GM19193 (cell line): ENCODE measurements around the gene SERPINB13.

Source experiments
- POLR2A ChIP-seq: IDR thresholded peaks from 4 replicates; pipeline ENCODE4 v1.6.1; 2011; ENCODE audit not compliant: insufficient read depth, insufficient read length; ENCODE audit errors: extremely low read depth

Gene SERPINB13, protein sequence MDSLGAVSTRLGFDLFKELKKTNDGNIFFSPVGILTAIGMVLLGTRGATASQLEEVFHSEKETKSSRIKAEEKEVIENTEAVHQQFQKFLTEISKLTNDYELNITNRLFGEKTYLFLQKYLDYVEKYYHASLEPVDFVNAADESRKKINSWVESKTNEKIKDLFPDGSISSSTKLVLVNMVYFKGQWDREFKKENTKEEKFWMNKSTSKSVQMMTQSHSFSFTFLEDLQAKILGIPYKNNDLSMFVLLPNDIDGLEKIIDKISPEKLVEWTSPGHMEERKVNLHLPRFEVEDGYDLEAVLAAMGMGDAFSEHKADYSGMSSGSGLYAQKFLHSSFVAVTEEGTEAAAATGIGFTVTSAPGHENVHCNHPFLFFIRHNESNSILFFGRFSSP

DNA sequence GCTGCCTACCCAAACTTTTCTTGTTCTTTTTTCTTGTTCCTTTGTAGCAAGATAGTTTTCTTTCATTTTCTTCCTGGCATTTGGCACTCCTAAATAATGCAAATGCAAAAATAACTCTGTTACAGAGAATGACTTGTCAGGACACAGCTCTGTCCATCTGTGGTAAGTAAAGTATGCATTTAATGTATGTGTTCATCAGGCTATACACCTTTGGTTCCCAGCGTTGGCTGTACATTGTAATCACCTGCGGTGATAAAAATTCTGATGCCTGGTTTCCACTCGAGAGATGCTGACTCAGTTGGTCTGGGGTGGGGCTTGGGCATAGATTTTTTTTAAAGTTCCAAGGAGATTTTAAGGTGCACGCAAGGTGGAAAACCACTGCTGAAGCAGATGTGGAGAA lies at the start of gene SERPINB13:
SERPINB13 (plus strand) TSS at position 378 of the 400 bp plus-strand sequence. CDS start 1,325 bp downstream, outside the sequence.
- no peak for TF ChIP-seq POLR2A

DNA sequence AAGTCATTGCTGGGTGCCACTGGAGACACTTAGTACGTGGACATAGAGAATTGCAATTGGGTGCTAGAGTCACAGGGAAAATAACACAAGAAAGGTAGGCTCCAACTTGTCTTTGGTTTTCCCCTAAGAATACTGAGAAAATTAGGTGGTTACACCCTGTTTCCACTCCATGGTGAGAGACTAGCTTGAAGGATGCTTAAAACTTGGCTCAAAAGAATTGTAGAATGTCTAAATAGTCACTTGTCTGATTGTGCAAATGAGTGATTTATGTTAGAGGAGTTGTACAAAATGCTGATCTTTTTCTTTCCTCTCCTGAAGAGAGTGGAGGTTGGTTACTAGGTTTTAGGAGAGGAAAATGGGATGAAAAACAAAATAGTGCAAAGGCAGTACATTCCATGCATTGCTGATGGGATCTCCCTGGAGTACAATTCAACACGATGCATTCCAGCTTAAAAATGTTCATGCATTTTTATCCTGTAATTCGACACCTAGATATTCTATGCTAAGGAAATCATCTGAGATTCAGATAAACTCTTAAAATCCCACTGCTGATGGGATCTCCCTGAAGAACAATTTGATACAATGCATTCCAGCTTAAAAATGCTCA lies 47.1 kb upstream of the SERPINB13 start:
- no peak for TF ChIP-seq POLR2A

DNA sequence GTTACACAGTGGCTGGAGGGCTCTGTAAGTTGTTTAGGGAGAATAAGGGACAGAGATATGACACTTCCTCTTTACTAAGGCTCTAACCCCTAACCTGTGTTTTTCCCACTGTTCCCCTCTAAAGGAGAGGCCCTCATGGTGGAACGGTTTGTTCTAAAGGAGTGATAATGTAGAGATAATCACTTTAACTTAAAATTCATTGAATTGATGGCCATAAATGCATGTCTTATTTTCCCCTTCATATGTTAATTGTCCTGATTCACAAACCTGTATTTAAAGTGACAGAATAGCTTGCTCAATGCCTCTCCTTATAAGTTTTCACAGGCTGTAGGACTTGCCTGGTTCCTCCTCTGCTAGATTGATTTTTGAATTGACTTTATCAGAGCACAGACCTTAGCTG lies 45.1 kb upstream of the SERPINB13 start, which contains the start of gene SERPINB12:
SERPINB12 (plus strand) TSS at position 301 of the 400 bp plus-strand sequence. CDS start 13,791 bp downstream, outside the sequence.
- TF ChIP-seq POLR2A = no peak

DNA sequence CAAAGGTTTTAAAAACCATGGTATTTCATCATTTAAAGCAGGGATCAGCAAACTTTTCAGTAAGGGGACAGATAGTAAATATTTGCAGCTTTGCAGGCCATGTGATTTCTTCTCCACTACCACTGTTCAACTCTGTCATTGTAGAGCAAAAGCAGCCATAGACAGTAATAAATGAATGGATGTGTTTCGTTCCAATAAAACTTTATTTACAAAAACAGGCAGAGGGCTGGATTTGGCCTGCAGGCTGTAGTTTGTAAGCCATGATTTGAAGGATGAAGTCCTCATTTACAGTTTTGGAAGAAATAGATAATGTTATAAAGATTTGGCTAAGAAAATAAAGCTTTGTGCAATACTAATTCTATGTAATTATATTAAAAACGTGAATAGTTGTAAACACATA lies 43.1 kb upstream of the SERPINB13 start:
- TF ChIP-seq POLR2A = no peak

DNA sequence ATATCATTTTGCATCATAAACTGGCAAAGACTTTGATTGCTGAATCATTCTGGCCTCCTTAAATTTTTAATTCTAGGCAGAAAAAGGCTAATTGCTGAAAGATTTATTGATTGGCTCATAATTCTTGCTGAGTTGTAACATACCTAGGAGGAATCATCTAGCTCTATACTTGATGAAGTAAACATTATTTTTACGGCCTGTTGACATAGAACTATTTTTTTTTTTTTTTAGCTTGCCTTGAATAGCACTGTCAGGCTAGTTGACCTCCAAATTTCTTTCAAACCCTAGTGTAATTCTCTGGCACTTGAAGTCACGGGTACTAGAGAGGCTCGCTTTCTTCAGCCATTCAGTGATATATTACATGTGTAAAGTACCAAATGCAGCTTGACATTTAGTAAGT lies 42.1 kb upstream of the SERPINB13 start:
- no peak for TF ChIP-seq POLR2A

DNA sequence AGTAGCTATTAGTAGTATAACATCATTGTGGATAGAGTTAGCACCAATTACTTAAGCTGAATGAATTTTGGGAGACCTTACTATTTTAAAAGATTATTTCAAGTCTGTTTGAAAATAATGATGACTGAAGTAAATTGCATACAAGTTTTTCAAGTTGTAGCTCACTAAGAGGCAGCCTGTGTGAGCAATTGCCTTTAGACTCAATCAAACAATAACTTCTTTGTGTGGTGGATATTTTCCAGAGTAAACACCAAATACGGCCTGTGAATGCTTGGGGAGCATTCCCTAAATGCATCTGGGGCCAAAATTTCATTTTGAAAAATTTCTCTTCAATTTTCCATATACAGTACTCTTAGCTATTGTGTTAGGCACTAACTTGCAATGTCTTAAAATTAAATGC lies 37.1 kb upstream of the SERPINB13 start:
- TF ChIP-seq POLR2A = no peak

DNA sequence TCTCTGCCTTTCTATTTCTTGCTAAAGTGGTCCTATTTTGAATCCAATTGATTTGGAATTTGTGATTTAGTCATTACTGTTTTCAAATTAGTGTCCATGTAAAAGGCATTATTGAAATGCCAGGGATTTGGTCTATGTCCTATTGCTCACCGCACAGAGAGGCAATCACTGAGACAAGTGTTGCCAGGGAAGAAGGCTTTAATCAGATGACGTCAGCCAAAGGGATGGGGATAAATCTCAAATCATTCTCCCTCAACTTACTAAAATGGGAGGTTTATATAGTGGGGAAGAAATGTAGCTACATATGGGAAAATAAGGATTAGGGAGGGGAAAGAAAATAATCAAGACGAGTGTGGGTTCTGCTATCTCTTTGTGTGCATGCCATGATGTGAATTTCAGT lies 35.4 kb upstream of the SERPINB13 start:
- TF ChIP-seq POLR2A = no peak

DNA sequence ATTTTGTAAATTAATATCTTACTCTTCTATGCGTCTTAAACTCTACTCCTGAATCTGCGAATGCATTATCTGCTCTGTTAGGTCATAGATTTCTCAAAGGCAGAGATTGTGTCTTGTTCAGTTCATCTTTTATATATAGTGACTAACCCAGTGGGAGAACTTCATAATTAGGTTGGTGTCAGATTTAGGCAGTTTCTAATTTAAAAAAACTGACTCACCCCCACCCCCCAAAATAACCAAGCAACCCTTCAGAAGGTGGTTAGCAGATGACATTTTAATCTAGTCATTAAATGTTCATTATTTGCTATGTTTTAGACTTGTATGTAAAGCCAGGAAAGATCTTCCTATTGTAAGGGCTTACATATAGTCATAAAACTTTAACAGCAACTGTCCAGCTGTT lies 34.6 kb upstream of the SERPINB13 start:
- no peak for TF ChIP-seq POLR2A

DNA sequence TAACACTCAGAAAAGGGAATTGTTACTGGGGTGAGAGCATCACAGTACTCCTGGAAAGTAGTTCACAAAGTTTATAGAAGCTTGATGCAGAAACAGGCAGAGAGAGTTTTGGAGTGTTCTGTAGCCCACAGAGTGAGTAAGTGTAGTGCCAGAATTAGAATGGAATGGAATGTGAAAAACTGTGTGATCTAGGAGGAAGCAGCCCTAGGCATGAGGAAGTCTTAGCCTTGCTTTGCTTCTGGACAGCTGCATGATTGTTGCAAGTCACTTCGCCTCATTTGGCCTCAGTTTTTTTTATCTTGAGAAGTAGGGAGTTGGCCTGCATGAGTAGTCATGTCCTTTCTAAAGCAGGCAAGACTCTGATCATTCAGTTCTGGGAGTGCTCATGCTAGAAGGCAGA lies 34.1 kb upstream of the SERPINB13 start:
- no peak for TF ChIP-seq POLR2A

DNA sequence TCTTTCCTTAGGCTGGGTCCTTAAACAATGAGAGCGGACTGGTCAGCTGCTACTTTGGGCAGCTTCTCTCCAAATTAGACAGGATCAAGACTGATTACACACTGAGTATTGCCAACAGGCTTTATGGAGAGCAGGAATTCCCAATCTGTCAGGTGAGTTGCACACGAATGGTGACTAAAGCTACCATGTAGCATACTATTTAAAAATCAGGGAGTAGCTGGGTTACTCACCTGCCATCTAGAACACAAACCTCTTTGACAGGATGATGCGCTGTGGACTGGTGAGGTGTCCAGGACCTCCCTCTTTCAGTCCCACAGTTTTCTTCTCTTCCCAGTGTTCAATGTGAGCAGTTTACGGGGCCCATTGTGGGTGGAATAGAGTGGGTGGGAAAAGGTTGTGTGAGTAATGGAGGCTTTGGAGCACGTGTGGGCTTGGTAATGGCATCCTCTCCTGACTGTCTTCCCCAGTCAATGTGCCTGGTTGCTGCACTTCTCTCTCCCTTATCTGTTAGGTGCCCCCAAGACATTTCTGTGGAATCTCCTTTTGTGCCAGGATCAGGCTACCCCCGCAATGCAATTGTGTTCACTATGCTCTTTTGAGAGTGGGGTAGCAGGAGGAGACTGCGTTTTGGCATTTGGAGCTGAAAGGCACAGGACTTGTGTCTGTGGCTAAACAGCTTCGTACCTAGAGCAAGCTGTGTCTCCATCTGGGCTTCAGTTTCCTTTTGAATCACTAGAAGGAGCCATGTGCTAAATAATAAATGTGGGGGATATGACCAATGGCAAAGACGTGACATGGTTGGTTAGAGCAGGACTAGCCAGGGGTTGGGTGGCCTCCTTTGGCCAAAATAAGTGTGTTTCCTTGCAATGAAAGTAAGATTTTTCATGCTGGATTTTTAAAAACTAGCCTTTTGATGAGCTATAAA lies 27.3 kb upstream of the SERPINB13 start:
- no peak for TF ChIP-seq POLR2A

DNA sequence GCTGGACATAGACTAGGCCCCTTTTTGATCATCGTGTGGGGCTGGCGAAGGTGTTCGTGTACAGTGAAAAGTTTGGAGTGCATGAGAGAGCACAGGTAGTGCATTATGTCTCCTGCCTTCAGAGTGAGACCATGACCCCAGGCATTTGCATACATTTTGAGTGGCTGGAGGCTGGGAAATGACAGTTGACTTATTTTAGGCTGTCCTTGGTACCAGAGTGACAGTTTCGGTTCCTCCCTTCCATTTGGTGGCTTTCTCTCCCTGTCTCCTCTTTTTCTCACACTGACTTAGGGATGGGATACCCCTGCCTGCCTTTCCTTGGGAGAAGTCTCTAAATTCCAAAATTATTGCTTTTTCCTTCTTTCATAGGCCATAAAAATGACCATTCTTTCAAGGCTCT lies 24.9 kb upstream of the SERPINB13 start:
- no peak for TF ChIP-seq POLR2A

DNA sequence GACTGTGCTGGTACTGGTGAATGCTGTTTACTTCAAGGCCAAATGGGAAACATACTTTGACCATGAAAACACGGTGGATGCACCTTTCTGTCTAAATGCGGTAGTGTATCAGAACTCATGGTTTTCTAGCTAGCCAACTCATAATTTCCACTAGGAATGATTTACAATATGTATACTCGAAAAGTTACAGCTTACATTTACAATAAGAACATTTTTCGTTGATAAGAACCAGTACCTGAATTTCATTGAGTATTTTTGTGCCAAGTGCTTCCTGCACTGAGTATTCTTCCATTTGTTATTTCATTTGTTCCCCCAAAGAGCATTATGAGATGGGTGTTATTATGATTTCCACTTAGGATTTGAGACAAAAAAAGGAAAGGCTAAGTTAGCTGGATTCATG lies 23.1 kb upstream of the SERPINB13 start:
- no peak for TF ChIP-seq POLR2A

DNA sequence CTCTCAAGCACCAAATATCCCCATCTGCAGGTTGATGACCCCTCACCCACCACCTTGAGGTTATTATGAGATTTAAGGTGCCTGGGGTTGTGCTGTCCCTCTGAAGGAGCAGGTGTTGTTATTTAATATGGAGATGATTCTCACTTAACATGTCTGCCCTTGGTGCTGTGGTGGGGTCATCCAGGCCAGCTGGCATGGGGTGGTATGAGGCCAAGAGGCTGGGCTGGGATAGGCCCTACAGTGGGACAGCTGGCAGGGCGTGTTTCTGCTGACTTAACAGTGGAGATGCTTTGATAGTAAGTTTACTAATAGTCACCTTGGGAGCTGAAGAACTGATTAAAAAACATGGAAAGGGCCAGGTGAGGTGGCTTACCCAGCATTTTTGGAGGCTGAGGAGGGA lies 22.6 kb upstream of the SERPINB13 start:
- no peak for TF ChIP-seq POLR2A

DNA sequence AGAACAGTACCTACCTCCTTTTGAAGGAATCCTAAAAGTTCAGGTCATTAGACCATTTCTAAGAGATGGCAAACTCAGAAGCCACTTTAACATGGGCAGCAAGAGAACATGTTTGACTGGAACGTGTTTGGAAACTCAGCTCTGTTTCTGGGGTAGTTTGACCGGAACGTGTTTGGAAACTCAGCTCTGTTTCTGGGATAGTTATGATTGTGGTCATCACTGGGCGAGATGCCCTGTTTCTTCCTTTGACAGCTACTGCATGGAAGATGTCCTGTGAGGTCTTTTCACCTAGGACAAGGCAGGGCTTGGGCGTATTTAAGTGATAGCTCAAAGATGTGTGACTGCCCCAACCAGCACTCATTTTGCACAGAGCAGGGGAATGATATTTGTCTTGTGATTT lies 19.9 kb upstream of the SERPINB13 start:
- TF ChIP-seq POLR2A = no peak

DNA sequence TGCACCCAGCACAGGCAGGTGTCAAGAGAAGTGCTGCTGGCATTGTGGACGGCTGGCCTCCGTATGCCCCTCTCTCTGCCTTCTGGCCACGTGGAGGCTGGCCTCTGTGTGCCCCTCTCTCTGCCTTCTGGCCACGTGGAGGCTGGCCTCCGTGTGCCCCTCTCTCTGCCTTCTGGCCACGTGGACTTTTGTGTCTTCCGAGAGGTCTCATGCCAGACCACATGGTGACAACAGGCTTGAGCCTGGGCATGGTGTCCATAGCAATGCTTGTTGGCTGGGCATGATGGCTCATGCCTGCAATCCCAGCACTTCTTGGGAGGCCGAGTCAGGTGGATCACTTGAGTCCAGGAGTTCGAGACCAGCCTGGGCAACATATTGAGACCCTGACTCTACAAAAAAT lies 19.3 kb upstream of the SERPINB13 start:
- no peak for TF ChIP-seq POLR2A
